SH-SY5Y (cell line): Measurements from ENCODE around the gene CPA1.

Experiments
- GATA2 ChIP-seq: IDR thresholded peaks from 2 replicates; pipeline ENCODE4 v1.6.1; 2011; ENCODE audit warnings: mild to moderate bottlenecking, low read depth, low read length
- GATA3 ChIP-seq: IDR thresholded peaks from 2 replicates; pipeline ENCODE4 v1.6.1; 2011; ENCODE audit warnings: low read depth, mild to moderate bottlenecking, low read length, moderate library complexity

DNA sequence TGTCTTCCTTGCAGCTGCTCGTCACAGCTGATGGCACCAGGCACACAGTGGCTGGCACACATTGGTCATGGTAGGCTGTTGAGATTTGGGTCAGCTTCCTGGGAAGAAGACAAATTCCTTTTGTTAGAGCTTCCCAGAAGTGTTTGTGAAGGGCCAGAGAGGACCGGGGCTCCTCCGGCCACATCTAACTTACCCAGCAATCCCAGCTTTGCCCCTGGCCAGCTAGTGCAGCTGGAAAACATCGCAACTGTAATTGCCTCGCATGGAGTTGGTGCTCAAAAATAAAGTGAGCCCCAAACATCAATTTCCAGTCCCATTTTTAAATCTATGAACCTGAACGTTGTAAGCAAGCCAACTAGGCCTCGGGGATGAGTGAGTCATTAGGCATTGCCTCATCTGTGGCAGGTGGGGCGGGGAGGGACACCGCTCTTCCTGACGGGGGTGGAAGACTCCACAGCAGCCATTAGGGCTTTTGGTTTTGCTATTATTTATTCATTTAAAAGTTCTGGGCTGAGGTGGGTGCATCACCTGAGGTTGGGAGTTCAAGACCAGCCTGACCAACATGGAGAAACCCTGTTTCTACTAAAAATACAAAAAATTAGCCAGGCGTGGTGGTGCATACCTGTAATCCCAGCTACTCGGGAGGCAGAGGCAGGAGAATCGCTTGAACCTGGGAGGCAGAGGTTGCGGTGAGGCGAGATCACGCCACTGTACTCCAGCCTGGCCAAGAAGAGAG lies 23.2 kb upstream of the CPA1 start:
- TF ChIP-seq GATA2 (no peak), GATA3 (no peak)
